Endometrial microvascular endothelial cells (primary cell): ENCODE results near the gene TMEM214. TPM values are rescaled to one million over a fixed set of nuclear protein-coding genes. Genes with fewer than 3 reads are reported as not detected.

ENCODE experiments used
- in situ Hi-C: cut with HindIII; loops from 2 replicates; pipeline ENCODE4 v1.10.0; 2017; ENCODE audit warnings: low sequenced_read_pairs, low pct_unique_long_range_greater_than_20kb; ENCODE audit errors: inconsistent ontology term
- total RNA-seq: library from RNA; depleted of rRNA; stranded (reverse); fragments of >200 nt; gene quantifications from one replicate; pipeline ENCODE4 v1.2.3, GENCODE V29; 2015; ENCODE audit errors: inconsistent ontology term

TMEM214 gene
- total RNA-seq, 1 donor from 2014 or later, result 50.4 TPM

DNA sequence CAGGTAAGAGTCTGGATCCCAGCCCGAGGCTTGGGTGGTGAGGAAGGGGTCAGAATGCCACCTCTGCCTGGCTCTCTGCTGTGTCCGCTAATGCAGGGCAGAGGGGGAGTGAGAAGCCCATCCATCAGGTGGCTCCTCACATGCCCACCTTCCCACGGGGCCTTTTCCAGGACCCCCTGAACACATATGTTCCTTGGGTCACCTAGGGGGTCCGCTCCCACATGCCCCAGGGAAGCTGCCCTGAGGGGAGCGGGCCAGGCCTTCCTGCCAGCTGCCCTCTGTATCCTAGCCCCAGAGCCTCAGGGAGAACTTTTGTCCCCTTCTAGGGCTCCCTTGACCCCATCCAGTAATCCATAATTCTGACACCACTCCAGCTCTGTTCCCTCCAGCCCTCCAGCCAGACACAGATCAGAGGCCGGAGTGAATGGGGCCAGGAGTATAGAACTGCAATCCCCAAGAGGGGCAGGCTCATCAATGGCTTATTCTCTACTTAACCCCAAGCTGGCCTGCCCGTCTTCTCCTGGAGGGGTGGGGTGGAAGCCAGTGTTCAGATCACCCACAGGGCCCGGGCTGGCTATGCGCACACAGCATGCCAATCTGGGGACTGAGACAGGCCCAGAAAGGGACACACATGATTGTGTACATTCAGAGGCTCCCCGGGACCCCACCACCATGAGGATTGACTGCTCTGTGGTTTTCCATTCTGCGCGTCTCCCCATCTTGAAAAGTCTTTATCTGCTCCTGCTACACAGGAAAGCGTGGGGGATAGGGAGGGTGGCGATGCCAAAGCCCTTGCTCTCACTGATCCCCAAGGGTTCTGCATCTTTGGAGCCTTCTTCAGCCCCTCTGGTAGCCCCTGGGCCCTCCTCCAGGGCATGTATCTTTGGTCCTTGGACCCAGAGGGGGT is 46.7 kb downstream of the TMEM214 start:
- in situ Hi-C loops, result no loop called here

DNA sequence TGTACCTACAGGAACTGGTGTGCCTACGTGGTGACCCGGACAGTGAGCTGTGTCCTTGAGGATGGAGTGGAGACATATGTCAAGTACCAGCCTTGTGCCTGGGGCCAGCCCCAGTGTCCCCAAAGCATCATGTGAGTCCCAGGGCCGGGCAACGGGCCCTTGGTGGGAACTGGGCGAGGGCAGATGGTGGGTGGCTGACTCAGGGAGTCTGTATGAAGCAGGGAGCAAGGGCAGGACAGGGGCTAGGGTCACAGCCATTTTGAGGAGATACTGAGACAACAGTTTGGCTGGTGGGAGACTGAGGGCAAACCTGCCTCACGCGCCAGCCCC is 47.3 kb downstream of the TMEM214 start:
- in situ Hi-C loops, result no loop called here

DNA sequence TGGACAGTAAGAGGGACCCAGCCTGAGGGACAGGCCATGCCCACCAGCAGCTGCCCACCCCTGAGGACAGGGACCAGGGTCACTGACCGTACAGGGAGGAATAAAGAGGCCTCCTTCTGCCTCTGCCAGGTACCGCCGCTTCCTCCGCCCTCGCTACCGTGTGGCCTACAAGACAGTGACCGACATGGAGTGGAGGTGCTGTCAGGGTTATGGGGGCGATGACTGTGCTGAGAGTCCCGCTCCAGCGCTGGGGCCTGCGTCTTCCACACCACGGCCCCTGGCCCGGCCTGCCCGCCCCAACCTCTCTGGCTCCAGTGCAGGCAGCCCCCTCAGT is 47.8 kb downstream of the TMEM214 start:
- in situ Hi-C loops, result no loop called here

DNA sequence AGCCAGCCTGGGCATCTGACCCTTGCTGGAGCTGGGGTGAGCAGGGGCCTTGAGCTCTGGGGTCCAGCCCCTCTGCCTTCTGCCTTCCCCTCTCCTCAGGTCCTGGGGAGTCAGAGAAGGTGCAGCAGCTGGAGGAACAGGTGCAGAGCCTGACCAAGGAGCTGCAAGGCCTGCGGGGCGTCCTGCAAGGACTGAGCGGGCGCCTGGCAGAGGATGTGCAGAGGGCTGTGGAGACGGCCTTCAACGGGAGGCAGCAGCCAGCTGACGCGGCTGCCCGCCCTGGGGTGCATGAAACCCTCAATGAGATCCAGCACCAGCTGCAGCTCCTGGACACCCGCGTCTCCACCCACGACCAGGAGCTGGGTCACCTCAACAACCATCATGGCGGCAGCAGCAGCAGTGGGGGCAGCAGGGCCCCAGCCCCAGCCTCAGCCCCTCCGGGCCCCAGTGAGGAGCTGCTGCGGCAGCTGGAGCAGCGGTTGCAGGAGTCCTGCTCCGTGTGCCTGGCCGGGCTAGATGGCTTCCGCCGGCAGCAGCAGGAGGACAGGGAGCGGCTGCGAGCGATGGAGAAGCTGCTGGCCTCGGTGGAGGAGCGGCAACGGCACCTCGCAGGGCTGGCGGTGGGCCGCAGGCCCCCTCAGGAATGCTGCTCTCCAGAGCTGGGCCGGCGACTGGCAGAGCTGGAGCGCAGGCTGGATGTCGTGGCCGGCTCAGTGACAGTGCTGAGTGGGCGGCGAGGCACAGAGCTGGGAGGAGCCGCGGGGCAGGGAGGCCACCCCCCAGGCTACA is 49.4 kb downstream of the TMEM214 start:
- in situ Hi-C loops, result no loop called here

DNA sequence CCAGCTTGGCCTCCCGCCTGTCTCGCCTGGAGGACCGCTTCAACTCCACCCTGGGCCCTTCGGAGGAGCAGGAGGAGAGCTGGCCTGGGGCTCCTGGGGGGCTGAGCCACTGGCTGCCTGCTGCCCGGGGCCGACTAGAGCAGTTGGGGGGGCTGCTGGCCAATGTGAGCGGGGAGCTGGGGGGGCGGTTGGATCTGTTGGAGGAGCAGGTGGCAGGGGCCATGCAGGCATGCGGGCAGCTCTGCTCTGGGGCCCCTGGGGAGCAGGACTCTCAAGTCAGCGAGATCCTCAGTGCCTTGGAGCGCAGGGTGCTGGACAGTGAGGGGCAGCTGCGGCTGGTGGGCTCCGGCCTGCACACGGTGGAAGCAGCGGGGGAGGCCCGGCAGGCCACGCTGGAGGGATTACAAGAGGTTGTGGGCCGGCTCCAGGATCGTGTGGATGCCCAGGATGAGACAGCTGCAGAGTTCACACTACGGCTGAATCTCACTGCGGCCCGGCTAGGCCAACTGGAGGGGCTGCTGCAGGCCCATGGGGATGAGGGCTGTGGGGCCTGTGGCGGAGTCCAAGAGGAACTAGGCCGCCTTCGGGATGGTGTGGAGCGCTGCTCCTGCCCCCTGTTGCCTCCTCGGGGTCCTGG is 50.1 kb downstream of the TMEM214 start:
- in situ Hi-C loops, result no loop called here

DNA sequence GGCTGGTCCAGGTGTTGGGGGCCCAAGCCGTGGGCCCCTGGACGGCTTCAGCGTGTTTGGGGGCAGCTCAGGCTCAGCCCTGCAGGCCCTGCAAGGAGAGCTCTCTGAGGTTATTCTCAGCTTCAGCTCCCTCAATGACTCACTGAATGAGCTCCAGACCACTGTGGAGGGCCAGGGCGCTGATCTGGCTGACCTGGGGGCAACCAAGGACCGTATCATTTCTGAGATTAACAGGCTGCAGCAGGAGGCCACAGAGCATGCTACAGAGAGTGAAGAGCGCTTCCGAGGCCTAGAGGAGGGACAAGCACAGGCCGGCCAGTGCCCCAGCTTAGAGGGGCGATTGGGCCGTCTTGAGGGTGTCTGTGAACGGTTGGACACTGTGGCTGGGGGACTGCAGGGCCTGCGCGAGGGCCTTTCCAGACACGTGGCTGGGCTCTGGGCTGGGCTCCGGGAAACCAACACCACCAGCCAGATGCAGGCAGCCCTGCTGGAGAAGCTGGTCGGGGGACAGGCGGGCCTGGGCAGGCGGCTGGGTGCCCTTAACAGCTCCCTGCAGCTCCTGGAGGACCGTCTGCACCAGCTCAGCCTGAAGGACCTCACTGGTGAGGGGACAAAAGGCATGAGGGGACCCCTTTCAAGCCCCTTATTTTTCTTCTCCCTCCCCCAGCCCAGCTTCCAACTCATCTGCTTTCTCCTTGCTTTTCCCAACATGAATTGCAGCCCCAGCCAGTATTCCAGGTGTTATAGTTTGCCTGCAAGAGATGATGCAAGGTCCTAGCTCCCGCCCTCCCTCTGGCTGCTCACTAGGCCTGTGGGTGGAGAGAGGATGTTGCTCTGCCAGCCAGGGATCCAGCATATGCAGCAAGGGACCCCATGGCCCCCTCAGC is 50.9 kb downstream of the TMEM214 start:
- in situ Hi-C loops, result no loop called here

DNA sequence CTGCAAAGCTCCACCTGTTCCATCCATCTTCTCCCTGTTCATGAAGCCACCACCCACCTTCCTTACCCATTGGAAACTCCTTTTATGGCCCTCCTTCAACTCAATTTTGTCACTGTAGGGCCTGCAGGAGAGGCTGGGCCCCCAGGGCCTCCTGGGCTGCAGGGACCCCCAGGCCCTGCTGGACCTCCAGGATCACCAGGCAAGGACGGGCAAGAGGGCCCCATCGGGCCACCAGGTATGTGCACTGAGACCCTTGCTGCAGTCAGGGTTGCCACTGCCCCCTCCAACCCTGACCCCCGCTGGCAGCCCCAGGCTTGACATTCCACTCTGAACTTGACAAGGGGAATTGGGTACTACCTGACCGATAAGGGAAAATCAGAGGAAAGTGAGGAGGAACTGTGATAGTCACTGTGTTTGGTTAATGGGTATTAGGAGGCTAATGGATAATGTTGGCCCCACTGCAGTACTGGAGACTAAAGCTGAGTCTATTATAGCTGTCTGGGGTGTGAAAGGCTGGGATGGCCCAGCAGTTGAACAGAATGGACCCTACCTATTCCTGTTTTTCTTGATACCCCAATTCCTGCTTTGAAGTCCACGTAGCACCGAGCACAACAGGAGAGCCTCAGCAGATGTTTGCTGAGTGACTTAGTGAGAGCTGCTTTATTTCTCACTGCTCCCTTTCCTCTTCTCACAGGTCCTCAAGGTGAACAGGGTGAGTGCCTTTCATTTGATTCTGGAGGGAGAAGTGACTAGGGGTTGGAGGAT is 51.7 kb downstream of the TMEM214 start:
- in situ Hi-C loops, result no loop called here

DNA sequence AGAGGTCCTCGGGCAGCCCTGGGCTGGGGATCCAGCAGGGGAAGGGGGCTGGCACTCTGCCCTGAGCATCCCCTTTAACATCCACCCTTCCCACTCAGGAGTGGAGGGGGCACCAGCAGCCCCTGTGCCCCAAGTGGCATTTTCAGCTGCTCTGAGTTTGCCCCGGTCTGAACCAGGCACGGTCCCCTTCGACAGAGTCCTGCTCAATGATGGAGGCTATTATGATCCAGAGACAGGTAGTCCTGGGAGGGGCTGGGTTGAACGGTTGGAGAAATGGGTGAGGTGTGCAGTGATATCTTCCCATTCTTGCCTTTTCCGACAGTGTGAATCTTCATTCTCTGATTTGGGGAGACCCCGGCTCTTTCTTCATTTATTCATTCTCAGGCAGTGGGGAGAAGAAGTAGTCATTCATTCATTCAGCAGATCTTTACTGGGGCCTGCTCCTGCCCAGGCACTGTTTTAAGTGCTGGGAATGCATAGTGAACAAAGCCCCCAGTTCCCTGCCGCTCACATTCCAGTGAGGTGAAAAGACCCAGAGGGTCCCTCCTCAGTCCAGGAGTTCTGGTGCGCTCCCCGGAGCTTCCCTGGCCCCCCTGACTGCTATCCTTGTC is 52.4 kb downstream of the TMEM214 start:
- in situ Hi-C loops, result no loop called here

DNA sequence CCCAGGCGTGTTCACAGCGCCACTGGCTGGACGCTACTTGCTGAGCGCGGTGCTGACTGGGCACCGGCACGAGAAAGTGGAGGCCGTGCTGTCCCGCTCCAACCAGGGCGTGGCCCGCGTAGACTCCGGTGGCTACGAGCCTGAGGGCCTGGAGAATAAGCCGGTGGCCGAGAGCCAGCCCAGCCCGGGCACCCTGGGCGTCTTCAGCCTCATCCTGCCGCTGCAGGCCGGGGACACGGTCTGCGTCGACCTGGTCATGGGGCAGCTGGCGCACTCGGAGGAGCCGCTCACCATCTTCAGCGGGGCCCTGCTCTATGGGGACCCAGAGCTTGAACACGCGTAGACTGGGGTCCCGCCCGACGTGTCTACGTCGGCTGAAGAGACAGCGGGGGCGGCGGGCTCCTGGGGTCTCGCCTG is 52.9 kb downstream of the TMEM214 start:
- in situ Hi-C loops, result no loop called here

DNA sequence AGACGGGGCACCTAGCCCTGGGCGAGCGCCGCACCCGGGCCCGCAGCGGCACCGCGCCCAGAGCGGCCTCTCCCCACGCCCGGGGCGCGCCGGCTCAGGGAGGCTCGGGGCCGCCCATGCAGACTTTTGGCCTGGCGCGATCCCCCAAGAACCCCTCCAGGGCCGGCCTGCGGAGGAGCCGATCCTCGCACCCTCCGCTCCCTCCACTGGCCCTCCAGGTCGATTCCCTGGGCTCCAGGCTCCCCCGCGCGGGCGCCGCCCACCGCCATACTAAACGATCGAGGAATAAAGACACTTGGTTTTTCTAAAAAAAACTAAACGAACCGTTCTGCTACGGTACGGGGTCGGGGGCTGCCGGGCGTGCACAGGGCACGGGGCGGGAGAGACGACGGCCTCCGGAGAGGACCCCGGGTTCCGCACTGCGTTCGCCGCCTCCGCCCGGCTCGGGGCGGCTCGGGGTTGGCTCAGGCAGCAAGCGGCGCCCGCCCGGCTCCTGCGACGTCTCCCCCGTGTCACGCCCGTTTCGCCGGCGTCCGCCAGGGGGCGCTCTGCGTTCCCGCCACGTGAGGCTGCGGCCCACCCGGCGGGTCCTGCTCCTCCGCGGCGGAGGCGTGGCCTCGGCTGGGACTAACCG is 53.4 kb downstream of the TMEM214 start:
- in situ Hi-C loops, result no loop called here

DNA sequence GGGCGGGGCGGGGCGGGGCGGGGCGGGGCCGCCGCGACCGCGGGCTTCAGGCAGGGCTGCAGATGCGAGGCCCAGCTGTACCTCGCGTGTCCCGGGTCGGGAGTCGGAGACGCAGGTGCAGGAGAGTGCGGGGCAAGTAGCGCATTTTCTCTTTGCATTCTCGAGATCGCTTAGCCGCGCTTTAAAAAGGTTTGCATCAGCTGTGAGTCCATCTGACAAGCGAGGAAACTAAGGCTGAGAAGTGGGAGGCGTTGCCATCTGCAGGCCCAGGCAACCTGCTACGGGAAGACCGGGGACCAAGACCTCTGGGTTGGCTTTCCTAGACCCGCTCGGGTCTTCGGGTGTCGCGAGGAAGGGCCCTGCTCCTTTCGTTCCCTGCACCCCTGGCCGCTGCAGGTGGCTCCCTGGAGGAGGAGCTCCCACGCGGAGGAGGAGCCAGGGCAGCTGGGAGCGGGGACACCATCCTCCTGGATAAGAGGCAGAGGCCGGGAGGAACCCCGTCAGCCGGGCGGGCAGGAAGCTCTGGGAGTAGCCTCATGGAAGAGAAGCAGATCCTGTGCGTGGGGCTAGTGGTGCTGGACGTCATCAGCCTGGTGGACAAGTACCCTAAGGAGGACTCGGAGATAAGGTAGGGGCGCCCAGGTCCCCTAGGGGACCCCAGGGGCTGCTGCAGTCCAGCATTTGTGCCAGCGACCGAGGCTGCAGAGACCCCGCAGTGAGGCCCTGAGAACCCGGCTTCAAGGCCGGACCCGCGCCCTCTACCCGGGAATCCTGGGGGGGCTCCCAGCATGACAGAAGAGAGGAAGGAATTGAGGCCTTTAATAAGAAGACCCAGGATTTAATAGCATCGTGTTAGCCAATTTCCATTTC is 54.2 kb downstream of the TMEM214 start, which contains the start of gene KHK:
Gene KHK (plus strand): TSS at position 49 of the 870 bp plus-strand sequence. CDS start 488 bp downstream, at position 537.
- in situ Hi-C loops, result no loop called here

DNA sequence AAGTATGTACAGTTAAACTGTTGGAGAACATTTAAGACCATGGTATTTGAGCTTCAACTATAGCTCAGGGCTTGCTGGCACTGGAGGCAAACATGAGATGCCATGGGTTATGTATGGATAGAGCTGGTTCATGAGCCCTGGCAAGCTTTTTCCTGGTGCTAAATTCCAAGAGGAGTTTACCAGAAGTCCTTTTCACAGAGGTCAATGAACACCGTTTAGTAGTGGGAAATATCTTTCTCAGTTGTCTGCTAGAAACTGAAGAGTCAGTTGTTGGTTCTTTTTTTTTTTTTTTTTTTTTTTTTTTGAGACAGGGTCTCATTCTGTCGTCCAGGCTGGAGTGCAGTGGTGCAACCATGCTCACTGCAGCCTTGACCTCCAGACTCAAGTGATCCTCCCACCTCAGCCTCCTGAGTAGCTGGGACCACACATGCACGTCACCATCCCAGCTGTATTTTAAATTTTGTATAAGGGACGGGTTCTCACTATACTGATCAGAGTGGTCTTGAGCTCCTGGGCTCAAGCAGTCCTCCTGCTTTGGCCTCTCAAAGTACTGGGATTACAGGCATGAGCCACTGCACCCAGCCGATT is 55.2 kb downstream of the TMEM214 start:
- in situ Hi-C loops, result no loop called here

DNA sequence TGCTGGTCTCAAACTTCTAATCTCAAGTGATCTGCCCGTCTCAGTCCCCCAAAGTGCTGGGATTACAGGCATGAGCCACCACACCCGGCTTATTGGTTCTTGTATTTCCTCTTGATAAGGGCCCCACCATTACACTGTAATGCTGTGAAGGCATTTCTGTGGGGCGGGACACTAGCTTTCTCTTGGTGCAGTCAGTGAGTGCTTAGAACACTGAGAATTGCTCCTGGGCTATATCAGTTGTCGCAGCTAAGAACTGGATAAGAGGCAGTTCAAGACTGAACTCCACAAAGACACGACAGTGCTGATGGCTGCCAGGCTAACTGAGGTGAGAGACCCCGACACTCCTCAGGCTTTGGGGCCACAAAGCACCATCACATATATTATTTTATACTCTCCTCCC is 55.9 kb downstream of the TMEM214 start:
- in situ Hi-C loops, result no loop called here

DNA sequence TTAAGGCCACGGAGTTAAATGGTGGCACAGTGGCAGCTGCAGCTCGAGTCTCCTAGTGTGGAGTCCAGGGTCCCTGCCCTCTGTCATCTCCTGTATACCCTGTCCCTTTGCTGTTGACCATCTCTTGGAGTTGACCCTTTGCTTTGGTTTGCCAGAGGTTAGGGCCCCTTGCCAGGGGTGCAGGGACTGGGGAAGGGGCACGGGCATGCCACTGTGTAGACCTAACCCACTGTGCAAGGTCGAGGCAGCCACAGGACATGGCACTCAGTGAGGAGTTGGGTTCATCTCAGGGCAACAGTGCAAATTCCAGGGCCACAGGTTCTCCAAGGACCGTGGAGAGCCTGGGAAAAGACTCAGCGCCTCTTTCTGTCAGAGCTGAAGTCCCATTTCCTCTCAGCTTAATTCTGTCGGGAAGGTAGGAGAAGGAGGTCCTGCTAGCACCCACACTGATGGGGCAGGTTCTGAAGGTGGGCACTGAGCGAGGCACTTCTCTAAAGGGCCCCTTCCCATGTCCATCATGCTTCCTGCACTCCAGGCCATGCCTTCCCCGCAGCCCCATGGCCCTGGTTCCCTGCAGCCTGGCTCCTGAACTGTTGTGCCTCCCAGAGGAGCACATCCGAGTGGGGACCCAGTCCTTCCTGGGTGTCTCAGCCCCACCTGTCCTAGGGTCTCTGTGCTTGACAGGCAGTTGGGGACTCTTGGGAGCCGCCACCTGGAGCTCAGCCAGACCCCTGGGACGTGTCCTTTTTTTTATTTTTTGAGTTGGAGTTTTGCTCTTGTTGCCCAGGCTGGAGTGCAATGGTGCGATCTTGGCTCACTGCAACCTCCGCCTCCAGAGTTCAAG is 56.6 kb downstream of the TMEM214 start:
- in situ Hi-C loops, result no loop called here
